Stimulated activated naive CD4-positive, alpha-beta T cell (primary cell): ENCODE measurements around the gene SKIDA1.

Experiments
- DNase-seq, 6 experiments: peaks; one replicate each; lab custom pipeline; 2025; lab: John Stamatoyannopoulos, UW

The SKIDA1 gene

DNA sequence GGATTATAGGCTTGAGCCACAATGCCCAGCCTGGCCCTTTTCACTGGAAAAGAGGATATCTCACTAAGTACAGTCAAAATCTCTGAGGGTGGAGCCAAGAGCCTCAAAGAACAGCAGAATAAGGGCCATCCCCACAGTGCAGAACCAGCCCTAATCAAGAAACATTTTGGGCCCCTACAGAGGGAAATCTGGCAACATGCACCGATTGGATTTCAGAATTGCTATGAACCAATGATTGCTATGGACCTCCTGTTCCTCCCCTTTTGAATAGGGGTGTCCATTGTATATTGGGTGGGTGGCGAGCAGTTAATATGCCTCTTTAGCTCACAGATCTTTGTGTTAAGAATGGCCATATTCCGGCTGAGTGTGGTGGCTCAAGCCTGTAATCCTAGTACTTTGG lies 42.7 kb downstream of the SKIDA1 start:
- DNase-seq = no peak

DNA sequence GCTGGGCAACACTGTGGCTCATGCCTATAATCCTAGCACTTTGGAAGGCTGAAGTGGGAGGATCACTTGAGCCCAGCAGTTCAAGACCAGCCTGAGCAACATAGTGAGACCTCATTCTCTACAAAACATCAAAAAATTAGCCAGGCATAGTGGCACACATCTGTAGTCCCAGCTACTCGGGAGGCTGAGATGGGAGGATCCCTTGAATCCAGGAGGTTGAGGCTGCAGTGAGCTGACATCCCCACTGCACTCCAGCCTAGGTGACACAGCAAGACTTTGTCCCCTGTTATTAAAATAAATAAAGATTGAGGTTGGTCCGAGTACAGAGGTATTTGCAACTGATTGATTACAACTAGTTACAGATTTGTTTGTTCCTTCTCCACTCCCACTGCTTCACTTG lies 44.1 kb downstream of the SKIDA1 start:
- no peak for DNase-seq

DNA sequence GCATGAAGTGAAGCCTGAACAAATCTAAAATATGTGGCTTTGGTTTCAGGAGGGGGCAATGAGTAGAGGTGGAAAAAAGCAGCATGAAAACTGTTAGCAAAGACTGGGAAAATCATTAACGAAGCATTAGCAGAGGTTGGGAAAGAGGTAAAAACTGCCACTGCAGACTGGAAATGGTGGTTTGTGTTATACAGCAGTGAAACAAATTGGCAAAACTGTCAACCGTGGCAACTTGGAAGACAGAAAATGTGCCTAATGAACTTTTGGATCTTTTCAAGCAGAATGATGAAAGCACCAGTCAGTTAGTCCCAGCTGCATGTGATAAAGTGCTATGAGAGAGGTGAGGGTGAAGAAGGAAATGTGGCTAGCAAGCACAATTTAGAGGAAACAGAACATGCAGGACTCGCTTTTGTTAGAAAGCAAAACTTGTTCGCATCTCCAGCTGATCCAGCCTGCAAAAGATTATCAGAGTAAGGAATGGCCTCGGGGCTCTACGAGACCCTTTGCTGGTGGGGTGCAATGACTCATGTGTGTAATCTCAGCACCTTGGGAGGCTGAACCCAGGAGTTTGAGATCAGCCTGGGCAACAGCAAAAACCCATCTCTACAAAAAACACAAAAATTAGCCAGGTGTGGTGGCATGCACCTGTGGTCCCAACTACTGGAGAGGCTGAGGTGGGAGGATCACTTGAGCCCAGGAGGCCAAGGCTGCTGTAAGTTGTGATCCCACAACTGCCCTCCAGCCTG lies 45.7 kb downstream of the SKIDA1 start:
- DNase-seq = no peak

DNA sequence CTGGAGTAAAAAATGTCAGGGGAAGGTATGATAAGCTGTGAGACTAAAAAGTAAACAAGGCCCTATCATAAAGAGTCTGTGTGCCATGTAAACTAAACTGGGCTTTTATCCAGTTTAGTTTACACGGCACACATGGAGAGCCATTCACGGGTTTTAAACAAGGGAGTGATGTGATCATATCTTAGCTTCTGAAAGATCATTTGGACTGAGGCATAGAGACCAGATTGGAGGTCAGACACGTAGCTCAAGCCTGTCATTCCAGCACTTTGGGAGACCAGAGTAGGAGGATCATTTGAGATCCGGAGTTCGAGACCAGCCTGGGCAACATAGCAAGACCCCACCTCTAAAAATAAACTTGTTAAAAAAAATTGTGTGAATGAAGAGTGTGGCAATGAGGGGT lies 50.1 kb downstream of the SKIDA1 start:
- DNase-seq = no peak

DNA sequence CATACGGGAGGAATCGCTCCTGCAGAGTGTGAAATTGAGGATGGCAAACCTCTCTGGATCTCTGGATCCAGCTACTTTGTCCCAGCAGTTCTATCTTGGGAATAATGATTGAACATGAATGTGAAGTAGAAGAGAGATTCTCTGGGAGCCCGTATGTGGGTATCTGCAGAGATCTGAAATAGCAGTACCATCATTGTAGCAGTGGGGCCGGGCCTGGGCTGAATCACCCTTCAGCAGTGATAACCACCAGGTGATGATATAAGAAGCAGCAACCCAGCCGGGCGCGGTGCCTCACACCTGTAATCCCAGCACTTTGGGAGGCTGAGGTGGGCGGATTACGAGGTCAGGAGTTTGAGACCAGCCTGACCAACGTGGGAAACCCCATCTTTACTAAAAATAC lies 51.9 kb downstream of the SKIDA1 start:
- DNase-seq = no peak

DNA sequence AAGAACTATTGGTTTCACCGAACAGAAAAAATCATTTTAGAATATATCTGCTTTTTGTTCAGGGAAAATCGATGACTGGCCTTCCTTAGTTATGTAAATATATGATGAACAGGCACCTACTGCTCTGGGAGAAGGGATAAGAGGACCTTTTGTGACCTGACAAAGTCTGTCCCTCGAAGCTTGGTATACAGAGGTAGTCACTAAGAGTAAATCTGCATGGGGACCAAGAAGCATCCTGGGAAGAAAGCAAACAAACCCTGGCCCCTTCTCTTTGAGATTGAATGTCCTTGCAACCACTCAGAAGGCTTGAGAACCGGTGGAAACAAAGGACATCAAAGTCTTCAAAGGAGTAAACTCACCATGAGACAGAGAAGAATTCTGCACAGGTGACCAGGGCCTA lies 52.3 kb downstream of the SKIDA1 start:
- no peak for DNase-seq

DNA sequence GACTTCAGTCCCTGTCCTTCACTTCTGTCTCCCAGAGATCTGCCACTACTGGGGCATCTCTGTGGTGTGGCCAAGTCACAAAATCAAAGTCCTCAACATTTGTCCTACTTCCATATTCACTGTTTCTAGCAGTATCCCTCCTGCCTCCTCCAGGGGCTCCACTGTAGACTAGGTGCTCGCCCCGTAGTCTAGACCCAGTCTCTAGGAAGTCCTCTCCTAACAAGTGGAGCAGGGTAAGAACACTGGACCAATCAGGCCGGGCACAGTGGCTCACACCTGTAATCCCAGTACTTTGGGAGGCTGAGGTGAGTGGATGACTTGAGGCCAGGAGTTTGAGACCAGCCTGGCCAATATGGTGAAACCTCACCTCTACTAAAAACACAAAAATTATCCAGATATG lies 57.4 kb downstream of the SKIDA1 start:
- DNase-seq = no peak

DNA sequence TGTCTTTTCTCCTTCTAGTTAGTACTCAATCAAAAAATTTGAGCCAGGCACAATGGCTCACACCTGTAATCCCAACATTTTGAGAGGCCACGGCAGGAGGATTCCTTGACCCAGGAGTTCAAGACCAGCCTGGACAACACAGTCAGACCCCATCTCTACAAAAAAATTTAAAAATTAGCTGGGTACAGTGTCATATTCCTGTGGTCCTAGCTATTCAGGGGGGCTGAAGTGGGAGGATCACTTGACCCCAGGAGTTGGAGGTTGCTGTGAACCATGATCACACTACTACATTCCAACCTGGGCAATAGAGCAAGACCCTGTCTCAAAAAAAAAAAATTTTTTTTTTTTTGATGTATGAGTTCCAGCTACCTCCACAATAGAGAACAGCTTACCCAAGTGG lies 57.8 kb downstream of the SKIDA1 start:
- DNase-seq = no peak

DNA sequence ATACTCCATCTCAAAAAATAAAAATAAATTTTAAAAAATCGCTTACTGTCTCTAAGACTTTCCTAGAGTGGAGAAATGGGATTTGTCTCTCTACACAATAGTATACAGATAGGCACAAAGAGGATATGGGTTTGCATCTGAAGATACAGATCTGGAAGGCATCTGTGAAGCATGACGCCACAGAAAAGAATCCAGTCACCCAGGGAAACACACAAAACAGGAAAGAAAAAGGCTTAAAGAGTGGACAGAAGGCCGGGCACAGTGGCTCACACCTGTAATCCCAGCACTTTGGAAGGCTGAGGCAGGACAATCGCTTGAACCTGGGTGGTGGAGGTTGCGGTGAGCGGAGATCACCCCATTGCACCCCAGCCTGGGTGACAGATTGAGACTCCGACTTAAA lies 61.3 kb downstream of the SKIDA1 start:
- DNase-seq = no peak
